GM06990 (cell line): Measurements from ENCODE around the gene EXPH5.

ENCODE experiments used
- DNase-seq: peaks from one replicate; pipeline ENCODE4 v3.0.0-alpha.2; 2011; ENCODE audit not compliant: insufficient read length; ENCODE audit errors: extremely low read depth
- H3K27me3 ChIP-seq: replicated peaks from 2 replicates; pipeline ENCODE4 v1.6.0; 2011; ENCODE audit warnings: low read length; ENCODE audit not compliant: control insufficient read depth, insufficient read depth
- H3K36me3 ChIP-seq: 2 replicates; pipeline ENCODE4 v1.5.1; 2011; ENCODE audit warnings: low read length; ENCODE audit not compliant: control insufficient read depth, insufficient read depth
- H3K4me3 ChIP-seq: replicated peaks from 2 replicates; pipeline ENCODE4 v1.5.1; 2011; ENCODE audit warnings: low read depth, mild to moderate bottlenecking, control low read depth, low read length
- TF ChIP-seq, protein P1 (sequence below): IDR thresholded peaks from 2 replicates; pipeline ENCODE4 v1.5.1; 2011; ENCODE audit warnings: low read length, control low read depth, mild to moderate bottlenecking, inconsistent platforms; ENCODE audit not compliant: insufficient read depth, poor library complexity, severe bottlenecking

Gene EXPH5

DNA sequence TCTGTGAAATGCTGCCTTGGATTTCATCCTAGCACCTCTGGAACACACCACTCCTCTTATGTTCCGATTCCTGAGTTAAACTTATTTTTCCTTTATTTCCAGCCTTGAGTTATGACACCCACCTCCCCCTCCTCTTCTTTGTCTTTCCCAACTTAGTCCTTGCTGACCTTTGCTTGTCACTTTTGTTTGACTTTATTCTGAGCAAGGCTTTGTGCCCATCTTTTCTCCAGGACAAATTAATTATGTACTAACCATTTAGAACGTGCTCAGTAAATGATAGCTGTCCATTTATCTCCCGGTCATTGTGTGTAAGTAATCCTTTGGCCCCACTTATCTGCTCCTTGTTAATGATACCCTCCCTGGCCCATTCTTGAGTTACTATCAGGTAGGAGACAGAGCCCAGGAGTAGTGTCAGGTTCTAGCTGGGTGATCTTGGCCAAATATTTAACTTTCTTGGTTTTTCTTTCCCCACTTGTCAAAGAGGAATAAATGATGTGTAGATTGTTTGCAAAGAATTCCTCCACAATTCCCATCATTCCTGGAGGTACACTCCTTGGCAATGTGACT is 44.2 kb downstream of the EXPH5 start:
- TF ChIP-seq, protein P1, sequence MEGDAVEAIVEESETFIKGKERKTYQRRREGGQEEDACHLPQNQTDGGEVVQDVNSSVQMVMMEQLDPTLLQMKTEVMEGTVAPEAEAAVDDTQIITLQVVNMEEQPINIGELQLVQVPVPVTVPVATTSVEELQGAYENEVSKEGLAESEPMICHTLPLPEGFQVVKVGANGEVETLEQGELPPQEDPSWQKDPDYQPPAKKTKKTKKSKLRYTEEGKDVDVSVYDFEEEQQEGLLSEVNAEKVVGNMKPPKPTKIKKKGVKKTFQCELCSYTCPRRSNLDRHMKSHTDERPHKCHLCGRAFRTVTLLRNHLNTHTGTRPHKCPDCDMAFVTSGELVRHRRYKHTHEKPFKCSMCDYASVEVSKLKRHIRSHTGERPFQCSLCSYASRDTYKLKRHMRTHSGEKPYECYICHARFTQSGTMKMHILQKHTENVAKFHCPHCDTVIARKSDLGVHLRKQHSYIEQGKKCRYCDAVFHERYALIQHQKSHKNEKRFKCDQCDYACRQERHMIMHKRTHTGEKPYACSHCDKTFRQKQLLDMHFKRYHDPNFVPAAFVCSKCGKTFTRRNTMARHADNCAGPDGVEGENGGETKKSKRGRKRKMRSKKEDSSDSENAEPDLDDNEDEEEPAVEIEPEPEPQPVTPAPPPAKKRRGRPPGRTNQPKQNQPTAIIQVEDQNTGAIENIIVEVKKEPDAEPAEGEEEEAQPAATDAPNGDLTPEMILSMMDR: no peak
- DNase-seq: no peak
- Histone ChIP-seq H3K36me3 (no peaks in the 10 kb centered on the region), H3K4me3 (no peak overlapping the region), H3K27me3 (no peaks in the 10 kb centered on the region)

DNA sequence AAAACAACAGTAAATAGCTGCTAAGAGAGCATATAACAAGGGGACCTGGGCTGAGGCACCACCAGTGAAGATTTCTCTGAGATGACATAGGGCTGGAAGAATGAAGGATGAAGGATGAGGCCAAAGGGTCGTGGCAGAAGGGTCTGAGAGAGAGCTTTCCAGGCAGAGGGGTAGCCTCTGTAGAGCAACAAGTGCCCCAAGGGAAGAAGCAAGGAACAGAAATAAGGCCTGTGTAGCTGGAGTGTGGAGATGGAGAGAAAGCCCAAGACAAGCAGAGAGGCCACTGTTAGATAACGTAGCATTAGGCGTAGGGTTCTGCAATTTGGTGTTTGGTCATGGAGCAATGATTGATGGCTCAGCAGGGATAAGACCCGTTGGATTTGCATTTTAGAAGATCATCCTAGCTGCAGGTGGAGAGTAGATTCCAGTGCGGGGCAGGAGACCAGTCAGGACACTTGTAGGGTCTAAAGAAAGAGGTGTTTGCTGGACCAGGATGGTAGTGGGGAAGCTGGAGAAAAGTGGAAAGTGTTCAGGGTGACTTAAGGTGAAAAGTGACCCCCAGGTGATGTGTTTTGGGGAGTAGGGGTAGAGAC is 47.6 kb downstream of the EXPH5 start:
- no peaks in the 10 kb centered on the region for H3K36me3 ChIP-seq
- DNase-seq: no peak
- no peak overlapping the region for H3K4me3 ChIP-seq
- TF ChIP-seq, protein P1: no peak
- no peaks in the 10 kb centered on the region for H3K27me3 ChIP-seq

DNA sequence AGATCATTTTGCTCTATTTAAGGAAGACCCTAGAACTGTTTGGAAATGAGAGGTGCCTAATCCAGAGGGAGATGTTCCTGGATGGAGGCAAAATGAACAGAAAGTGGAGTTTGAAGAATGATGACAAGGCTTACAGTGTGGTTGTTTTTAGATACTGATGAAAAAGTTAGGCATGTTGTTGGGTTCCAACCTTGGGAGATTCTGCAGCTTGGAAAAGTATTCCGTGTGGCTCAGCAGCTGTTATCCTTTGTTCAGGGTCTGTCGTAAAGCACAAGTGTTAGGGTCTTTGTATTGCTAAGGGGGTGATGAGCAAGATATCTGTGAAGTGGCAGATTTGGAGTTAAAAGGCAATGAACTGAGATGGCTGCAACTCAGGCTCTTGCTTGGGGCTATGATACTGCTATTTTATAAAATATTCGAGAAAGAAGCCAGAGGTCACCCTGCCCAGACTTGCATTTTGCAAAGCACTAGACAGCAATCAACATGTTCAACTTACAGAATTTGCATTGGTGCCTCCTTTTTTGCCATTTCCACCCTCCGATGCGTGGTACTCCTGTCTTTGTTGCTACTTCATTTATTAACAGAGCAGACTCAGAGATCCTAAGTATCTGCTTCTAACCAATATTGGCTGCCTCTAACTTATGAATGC is 50.1 kb downstream of the EXPH5 start:
- TF ChIP-seq, protein P1: no peak
- Histone ChIP-seq H3K27me3 (no peaks in the 10 kb centered on the region), H3K4me3 (no peak overlapping the region), H3K36me3 (no peaks in the 10 kb centered on the region)
- DNase-seq: no peak

DNA sequence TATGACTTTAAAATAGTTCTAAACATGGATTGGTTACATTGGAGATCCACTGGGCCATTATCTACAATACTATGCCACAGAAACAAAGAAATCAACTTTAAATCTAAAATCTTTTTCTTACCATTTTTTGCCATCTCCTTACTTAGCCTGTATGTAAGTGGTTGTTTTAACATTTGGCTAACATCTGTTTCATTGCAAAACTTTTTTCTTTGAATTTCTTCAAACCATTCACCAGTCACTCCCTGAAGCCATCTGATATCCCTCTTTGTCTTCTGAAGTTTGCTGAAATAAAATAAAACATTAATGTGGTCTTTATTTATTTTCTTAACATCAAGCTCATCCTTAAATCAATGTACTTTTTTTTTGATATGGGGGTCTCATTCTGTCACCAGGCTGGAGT is 52.0 kb downstream of the EXPH5 start:
- Histone ChIP-seq H3K27me3 (no peaks in the 10 kb centered on the region), H3K4me3 (no peak overlapping the region), H3K36me3 (no peaks in the 10 kb centered on the region)
- DNase-seq: no peak
- TF ChIP-seq, protein P1: no peak

DNA sequence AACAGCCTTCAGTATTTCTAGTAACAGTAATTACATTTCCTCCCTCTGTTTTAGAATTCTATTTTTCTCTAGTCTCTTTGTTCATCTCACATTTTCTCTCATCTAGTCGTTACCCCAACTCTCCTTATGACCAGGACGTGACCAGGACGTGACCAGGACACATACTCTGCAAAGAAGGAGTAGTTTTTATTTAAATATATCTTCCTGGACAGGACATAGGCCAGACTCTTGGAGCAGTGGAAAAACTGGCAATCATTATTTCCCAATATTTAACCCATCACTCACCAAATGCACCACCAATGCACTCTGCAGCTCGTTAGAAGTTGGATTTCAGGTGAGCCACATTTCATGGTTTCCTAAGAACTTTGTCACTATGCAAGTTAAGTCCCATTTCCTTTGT is 55.1 kb downstream of the EXPH5 start:
- no peak overlapping the region for H3K4me3 ChIP-seq
- no peaks in the 10 kb centered on the region; the same call in 1 of the 2 replicates for H3K27me3 ChIP-seq
- TF ChIP-seq, protein P1: no peak
- no peak for DNase-seq
- no peaks in the 10 kb centered on the region for H3K36me3 ChIP-seq
